Measurements from ENCODE around the gene VKORC1.

- no peak for TF ChIP-seq CTCF (conservative IDR thresholded peaks at IDR 0.05 in 1 of 2, IDR thresholded peaks at IDR 0.05 in 1 of 2; ENCODE audit: low read depth in 1 of 2, low read length in 2 of 2)
- TF ChIP-seq EZH2 (IDR thresholded peaks at IDR 0.05; ENCODE audit: low read length, missing control alignments), result no peak
These were observed 22.7 kb downstream of the VKORC1 start for GRCh38 chr16:31071861-31072260.

Data from fibroblast of lung (primary cell).